Sigmoid colon (tissue), 4 donors: Measurements from ENCODE around the gene WDR87.

Experiments
- POLR2AphosphoS5 ChIP-seq, 4 donors: sonication (generic); formaldehyde crosslinking; IDR thresholded peaks; one replicate each; pipeline ENCODE4 v1.6.1; 2017; ENCODE audit warnings: antibody characterized with exemption in 4 of 4
- TF ChIP-seq, protein P1 (sequence below), 4 experiments: fragments of 450-650 bp in 3 of 4; fragments of 200-600 bp in 1 of 4; IDR thresholded peaks; one replicate each; pipeline ENCODE4 v1.5.1; 2016 to 2019; ENCODE audit warnings: antibody characterized with exemption in 4 of 4, mild to moderate bottlenecking in 3 of 4, moderate library complexity in 2 of 4

GRCh38 chr19:37928527-37929286 is 22.3 kb upstream of the WDR87 start:
- TF ChIP-seq, protein P1, sequence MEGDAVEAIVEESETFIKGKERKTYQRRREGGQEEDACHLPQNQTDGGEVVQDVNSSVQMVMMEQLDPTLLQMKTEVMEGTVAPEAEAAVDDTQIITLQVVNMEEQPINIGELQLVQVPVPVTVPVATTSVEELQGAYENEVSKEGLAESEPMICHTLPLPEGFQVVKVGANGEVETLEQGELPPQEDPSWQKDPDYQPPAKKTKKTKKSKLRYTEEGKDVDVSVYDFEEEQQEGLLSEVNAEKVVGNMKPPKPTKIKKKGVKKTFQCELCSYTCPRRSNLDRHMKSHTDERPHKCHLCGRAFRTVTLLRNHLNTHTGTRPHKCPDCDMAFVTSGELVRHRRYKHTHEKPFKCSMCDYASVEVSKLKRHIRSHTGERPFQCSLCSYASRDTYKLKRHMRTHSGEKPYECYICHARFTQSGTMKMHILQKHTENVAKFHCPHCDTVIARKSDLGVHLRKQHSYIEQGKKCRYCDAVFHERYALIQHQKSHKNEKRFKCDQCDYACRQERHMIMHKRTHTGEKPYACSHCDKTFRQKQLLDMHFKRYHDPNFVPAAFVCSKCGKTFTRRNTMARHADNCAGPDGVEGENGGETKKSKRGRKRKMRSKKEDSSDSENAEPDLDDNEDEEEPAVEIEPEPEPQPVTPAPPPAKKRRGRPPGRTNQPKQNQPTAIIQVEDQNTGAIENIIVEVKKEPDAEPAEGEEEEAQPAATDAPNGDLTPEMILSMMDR (IDR thresholded peaks at IDR 0.05) = no peak
- no peak for TF ChIP-seq POLR2AphosphoS5 (IDR thresholded peaks at IDR 0.05)
